GM18502 (cell line): ENCODE results near the gene ADRA2B.

Experiments used
- ATAC-seq: cut with Tn5 transposase; IDR thresholded peaks from one replicate; pipeline ENCODE4 v1.9.1; 2021; ENCODE audit warnings: mild to moderate bottlenecking; ENCODE audit not compliant: unreplicated experiment, poor library complexity

ADRA2B gene

GRCh38 chr2:96119389-96119751 lies 3.0 kb upstream of the ADRA2B start:
- no peak for ATAC-seq

DNA sequence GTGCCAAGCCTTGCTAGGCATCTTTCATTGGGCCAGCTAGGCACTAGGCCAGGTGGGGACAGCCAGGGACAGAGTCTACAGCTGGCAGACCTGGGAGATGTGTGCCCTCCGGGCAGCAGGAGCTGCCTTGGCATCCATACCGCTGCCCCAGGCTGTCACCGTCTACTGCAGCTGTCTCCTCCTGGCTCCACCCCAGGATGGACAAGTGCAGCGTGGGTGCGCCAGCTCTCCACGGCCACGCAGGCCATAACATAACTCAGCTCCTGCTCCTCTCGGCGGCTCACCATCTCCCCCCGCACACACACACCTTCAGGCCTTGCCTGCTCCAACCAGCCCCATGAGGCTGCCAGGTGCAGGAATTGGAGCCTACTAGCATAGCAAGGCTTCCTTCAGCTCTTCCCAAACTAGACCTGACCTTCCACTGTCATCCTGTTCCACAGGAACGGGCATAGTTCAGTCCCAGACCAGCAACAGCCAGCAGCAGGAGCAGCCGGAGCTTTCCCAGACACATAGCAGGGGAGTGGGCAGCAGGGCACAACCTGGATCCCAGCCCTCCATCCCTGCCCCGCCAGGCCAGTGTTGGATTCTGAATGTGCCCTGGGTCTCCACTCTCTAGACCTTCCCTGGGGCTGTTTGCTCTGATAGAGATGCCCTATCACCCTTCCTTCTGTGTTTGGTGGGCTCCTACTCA lies 2.5 kb upstream of the ADRA2B start:
- no peak for ATAC-seq

DNA sequence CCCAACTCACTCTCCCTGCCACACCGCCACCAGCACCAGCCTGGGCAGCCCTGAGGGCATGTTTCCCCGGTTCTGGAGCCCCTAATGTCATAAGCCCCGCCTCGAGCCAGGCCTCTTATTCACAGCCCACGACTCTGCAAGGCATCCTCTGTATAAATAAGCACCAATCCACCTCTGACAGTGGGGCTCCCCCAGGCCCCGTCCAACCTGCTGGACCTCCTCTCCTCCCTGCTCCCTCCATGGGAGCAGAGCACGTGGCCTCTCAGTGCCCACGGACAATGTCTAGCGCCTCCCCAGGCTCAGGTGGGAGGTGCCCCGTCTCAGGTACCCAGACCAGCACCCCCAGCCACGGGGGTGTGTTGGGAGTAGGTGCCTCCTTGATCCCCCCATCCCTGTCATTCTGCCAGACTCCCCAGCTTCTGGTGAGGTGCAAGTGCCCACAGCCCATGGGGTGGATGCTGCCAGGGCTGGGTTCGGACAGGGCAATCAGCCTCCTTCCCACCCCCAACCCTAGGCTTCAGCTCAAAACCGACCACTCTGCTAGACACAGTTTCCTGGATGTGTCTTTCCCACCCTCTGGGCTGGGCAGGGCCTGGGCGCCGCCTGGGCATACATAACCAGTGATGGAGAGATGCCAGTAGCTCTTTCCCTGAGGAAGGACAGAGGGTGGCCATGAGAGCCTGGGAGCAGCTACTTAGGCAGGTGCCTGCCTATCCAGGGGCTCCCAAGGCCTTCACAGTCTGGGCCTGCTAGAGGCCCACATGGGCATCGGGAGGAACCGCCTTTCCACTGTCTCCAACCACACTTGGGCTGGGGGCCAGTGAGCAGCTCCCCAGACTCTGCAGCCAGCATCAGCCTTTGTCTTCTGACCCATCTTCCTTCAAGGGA lies 1.6 kb upstream of the ADRA2B start:
- no peak for ATAC-seq

DNA sequence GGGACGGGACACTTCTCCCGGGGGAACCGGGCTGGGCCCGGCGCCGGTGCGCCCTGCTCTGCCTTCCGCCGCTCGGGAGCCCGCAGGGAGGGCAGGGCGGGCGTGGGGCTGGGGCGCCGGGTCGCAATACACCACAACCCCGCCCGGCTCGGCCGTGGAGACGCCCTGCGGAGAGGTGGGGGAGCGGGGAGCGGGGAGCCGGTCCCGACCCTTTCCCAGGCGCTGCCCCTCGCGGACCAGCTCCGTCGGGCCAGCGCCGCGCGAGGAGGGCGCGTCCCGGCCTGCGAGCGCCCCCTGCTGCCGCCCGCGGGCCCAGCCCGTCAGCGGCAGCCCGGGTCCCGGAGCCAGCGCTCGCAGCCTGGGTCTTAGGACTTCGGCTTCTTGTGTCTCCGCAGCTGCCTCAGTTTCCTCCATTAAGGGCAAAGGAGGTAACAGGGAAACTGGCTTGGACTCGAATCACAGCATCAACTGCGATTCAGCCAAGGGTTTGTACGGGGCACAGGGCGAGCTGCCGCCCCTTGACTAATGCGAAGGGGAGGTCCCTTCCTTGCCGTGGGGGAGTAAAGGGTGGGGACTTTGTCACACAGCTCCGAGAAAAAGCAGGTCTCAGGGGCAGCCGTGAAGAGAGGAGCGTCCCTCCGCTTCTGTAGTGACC lies 635 bp upstream of the ADRA2B start:
- ATAC-seq, result peak; percentile 81

GRCh38 chr2:96115631-96116423 lies 544 bp downstream of the ADRA2B start:
- ATAC-seq, result no peak

GRCh38 chr2:96114903-96115581 lies 1.3 kb downstream of the ADRA2B start:
- ATAC-seq, result no peak

DNA sequence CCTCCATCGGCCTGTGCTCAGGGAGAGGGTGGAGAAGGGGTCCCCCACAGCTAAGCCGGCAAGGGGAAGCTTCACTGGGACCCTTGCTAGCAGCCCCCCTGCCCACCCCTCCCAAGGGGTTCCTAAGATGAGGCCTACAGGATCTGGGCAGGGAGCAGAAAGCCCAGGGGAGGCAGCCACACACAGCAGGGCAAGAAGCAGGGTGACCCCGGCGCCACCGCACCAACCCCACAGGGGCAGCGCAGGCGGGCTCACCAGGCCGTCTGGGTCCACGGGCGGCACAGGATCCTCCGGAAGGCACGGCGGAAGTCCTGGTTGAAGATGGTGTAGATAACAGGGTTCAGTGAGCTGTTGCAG lies 1.8 kb downstream of the ADRA2B start:
- ATAC-seq, result no peak

- ATAC-seq, result no peak
These were observed 2.4 kb downstream of the ADRA2B start for GRCh38 chr2:96113951-96114350.

GRCh38 chr2:96113367-96113677 lies 3.0 kb downstream of the ADRA2B start:
- no peak for ATAC-seq

- no peak for ATAC-seq
These were observed 3.6 kb downstream of the ADRA2B start for GRCh38 chr2:96112501-96113366.

GRCh38 chr2:96111823-96112500 lies 4.4 kb downstream of the ADRA2B start:
- ATAC-seq, result no peak

GRCh38 chr2:96111257-96111640 lies 5.1 kb downstream of the ADRA2B start:
- ATAC-seq, result no peak

DNA sequence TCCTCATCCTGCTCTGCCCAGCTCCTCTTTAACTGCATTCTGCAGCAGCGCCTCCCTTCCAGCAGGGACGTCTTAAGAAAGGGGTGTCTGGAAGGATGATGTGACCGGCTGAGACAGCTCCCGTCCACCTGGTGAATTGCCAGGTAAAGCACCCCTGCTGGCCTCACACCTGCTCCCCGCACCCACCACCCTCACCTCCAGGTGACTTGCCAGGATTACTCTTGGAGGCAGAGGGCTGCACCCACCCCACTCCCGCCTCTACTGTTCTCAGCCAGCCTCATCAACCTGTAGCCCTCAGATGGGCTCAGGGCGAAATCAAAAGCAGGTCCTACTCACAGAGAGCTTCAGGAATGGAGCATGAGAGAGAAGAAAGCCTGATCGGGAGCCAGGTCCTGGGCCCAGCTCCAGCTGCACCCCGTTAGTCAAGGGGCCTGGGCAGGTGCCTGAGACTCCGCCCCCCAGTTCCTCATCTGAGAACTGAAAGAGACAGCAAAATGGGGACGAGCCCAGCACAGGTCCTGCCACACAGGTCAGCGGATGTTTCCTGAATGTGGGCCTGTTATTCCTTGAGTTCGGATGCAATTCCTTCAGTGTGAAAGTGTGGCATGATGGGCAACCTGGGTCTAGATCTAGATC lies 5.6 kb downstream of the ADRA2B start:
- ATAC-seq, result no peak

GRCh38 chr2:96109931-96110511 lies 6.3 kb downstream of the ADRA2B start:
- ATAC-seq, result no peak

DNA sequence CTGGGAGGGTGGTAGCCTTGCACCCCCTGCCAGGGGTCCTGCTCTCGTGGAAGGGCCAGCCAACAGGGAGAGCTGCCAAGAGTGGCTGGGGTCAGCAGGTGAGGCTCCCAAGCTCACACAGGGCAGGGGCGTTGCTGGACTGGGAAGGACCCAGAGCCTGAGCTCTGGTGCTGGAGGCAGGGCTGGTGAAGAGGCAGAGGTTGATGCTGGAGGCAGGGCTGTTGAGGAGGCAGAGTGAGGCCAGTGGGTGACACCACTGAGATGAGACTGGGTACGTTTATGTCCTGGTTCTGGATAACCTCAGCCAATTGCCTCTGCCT lies 7.0 kb downstream of the ADRA2B start:
- ATAC-seq, result no peak

DNA sequence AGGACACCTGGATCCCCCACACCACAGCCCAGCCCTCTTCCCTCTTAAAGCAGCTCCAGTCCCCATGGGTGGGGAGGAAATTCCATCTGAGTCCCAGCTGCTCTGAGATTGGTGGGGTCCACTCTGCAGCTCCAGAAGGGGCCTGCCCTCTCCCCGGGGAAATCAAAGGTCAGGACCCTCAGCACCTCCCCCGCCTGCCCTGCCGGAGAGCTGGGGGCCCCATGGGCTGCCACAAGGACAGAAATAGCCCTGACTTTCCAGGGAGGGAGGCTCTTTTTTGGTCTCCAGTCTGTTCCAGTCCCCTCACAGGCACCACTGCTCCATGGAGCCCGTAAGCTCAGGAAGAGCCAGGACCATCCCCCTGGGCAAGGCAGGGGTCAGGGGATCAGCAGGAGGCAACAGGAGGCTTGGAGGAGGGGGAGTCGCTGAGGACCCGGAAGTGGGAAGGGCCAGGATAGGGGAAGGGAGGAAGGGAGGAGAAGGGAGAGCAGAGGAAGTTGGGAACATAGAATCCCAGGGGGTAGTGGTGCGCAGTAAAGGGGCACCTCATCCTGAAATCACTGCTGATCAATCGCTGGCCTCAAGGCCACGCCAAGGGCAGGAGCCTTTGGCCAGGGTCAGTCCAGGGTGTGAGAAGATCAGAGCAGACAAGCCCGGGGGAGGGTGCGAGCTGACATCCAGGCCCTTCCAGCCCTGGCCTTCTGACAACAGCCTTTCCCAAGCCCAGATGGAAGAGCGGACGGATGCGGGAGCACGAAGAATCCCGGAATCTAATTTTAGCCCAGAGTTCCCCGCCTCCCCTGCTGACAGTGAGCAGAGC lies 7.6 kb downstream of the ADRA2B start:
- no peak for ATAC-seq

GRCh38 chr2:96108151-96108540 lies 8.2 kb downstream of the ADRA2B start:
- ATAC-seq, result no peak
